ENCODE results near the gene DPEP2NB.

DPEP2NB gene

GRCh38 chr16:67965668-67966548 is 49.8 kb downstream of the DPEP2NB start:
- no peak for TF ChIP-seq CTCF (IDR thresholded peaks at IDR 0.05; ENCODE audit: low read depth, low read length)
- DNase-seq (ENCODE audit: low read depth in 2 of 2): peak in 1 of 2 donors; percentile 17
- peak overlapping the region; percentile 19 to 82 for H3K4me3 ChIP-seq (replicated peaks in 1 of 2; ENCODE audit: low read depth in 2 of 2, low read length in 2 of 2)

GRCh38 chr16:67964477-67965131 is 51.1 kb downstream of the DPEP2NB start:
- DNase-seq (ENCODE audit: low read depth in 2 of 2): no peak
- H3K4me3 ChIP-seq (replicated peaks in 1 of 2; ENCODE audit: low read depth in 2 of 2, low read length in 2 of 2): no peak overlapping the region
- no peak for TF ChIP-seq CTCF (IDR thresholded peaks at IDR 0.05; ENCODE audit: low read depth, low read length)

GRCh38 chr16:67963662-67964321 is 51.9 kb downstream of the DPEP2NB start:
- no peak for DNase-seq (ENCODE audit: low read depth in 2 of 2)
- no peak overlapping the region for H3K4me3 ChIP-seq (replicated peaks in 1 of 2; ENCODE audit: low read depth in 2 of 2, low read length in 2 of 2)
- TF ChIP-seq CTCF (IDR thresholded peaks at IDR 0.05; ENCODE audit: low read depth, low read length): no peak

Measured in cardiac fibroblast (primary cell).